Ammon's horn (tissue), 1 donor: Measurements from ENCODE around the gene NBPF1.
"Not testable (repeated sequence)": the region's sequence is repeated elsewhere in the genome, so short reads cannot be mapped to it uniquely, and the experiment has no call there.

Experiments
- DNase-seq: peaks from one replicate; pipeline ENCODE4 v3.0.0-alpha.2; 2016; ENCODE audit warnings: low spot score

The NBPF1 gene

DNA sequence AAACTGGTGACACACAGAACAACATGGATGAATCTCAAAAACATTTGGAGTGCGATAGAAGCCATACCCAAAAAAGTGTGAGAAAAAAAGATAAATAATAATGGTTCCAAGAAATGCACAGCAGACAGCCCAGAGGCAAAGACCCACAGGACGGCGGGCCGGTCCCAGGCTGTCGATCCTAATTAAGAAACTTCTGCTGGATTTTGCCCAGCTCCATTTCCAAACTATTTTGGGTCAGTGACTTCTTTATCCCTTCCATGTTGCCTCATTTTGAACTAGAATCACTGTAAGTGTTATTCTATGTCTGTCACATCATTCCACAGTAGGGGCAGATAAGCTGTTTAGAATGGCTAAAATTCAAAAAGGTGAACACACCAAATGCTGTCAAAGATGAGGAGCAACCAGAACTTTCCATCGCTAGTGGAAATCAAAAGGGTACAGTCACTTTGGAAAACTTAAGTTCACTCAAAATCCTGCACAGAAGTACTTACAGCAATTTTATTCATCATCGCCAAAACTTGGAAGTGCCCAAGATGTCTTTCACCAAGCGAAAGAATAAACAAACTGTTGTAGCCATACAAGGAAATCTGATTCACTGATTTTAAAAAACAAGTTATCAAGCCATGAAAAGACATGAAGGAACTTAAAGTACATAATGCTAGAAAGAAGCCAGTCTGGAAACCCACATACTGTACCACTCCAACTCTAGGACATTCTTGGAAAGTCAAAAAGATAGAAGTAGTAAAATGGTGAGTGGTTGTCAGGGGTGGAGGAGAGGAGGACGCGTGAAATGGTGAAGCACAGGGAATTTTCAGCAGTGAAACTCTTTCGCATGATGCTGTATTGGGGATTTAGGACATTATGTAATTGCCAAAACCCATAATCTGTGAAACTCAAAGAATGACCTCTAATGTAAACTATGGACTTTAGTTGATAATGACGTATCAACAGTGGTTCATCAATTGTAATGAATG, 7.5 kb downstream of the NBPF1 start:
- no peak for DNase-seq

- no peak for DNase-seq
Measured at GRCh38 chr1:16605213-16605525, 8.2 kb downstream of the NBPF1 start.

DNA sequence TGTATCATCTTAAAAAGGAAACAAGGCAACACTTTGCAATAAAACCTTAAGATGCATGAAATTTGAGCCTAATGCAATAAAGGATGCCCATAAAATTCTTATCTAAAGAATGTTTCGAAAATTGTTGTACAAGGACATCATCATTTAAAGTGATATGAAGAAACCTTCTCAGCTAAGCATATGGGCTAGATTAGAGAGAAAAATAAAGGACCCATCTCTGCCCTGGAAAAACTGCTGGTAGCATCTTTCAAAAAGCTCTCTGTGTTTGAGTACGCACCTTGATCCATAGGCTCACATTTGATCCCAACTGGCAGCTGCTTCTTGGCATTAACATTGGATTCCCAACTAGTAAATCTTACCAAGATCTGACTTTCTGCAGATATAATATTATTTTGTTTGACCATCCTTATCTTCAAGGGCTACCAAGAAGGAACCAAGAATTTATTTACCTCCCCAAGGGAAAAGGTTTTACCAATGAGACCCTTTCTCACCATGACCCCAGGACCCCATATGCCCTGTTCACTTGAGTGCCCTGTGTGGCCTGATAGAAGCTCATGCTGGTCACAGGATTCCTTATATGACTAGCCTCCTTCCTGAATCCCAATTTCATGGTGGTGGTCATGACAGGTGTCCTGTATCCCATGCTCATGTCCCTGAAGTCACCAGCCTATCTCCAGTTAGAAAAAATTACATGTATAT, 8.7 kb downstream of the NBPF1 start:
- DNase-seq = not testable (repeated sequence)

DNA sequence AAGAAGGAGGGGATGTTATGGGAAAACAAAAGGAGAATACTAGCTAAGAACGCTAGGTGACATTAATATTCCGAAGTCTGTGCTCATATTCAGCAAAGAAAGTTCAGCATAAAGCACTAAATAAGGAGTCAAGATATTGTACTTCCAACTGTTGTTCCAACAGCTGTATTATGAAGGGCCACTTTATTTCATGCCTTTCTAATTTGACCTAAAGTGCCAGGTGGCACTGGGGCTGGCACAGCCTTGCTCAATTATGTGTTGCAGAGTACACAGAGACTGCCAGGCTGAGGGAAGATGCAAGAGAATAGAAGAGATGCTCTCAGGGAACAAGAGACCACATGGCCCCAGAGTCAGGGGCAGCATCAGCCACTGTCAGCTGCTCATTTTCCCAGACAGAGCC, 9.7 kb downstream of the NBPF1 start:
- not testable (repeated sequence) for DNase-seq

DNA sequence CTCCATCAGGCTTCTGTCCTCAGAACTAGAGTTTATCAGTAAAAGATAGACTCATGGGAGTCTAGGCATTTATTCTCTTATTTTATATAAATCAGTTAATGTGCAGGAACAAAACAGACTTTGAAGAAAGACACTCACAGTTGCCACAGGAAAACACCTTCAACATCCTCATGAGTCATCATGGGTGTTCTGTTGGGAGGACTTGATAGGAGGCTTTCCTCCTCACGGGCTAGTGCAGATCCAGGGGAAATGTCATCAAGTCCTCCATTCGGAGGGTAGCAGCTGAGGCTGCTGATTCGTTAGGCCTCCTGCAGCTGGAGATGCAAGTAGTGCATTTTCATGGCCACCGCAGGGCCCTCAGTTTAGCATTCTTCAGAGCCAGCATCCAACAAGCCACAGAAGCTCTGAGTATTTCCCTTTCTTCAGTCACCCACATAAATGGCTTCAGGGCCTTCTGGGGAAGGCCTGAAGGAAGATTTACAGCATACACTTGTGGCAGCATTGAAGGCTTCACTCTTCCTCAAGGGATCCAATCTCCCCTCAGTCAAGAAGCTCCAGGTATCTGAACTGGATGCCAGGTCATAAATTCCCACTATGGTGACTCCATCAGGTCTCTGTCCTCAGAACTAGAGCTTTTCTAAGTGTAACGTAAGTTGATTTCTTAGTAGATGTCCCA, 10.9 kb downstream of the NBPF1 start:
- not testable (repeated sequence) for DNase-seq

GRCh38 chr1:16600855-16601786, 12.2 kb downstream of the NBPF1 start:
- not testable (repeated sequence) for DNase-seq

GRCh38 chr1:16599326-16599725, 14.0 kb downstream of the NBPF1 start:
- DNase-seq = not testable (repeated sequence)

DNA sequence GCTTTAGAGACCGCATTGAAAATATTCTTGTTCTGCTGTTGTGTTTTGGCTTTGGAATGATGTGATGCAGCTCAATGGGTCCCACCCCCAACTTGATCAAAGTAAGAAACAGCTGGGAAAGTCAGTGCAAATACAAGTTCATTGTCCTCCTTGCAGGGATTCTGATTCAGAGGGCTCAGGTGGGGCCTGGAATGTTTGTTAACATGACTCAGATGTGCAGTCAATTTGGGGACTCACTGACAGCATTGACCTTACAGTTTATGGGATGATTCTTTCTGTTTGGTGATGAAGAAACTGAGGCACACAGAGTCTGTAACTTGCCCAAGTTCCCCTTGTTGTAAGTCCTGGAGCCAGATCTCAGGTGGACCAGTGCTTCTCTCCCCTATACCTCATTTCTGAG, 18.1 kb downstream of the NBPF1 start:
- not testable (repeated sequence) for DNase-seq

- not testable (repeated sequence) for DNase-seq
Measured at GRCh38 chr1:16591845-16592244, 21.5 kb downstream of the NBPF1 start.

- DNase-seq = peak; percentile 1
Measured at GRCh38 chr1:16588081-16588480, 25.3 kb downstream of the NBPF1 start.

GRCh38 chr1:16587639-16588038, 25.7 kb downstream of the NBPF1 start:
- DNase-seq = not testable (repeated sequence)

- not testable (repeated sequence) for DNase-seq
Measured at GRCh38 chr1:16565324-16565723, 48.0 kb downstream of the NBPF1 start.

DNA sequence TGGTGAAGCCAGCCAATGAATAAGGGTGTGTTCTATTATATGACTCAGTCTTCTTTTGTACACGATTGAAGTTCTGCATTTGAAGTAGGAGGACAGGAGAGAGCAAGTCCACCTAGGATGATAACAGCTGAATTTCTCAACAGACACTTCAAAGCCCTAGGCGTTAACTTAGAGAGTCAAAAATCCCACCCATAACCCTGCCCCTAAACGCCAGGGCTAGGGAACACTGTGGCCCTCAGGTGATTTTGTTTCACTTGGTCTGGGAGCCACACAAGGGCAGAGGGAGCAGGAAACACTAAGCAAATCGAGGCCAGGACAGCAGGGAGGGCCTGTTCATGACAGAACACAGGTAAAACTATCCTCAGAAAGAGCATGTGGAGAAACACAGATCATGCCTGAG, 52.3 kb downstream of the NBPF1 start:
- not testable (repeated sequence) for DNase-seq

- DNase-seq = not testable (repeated sequence)
Measured at GRCh38 chr1:16560498-16560897, 52.9 kb downstream of the NBPF1 start.

DNA sequence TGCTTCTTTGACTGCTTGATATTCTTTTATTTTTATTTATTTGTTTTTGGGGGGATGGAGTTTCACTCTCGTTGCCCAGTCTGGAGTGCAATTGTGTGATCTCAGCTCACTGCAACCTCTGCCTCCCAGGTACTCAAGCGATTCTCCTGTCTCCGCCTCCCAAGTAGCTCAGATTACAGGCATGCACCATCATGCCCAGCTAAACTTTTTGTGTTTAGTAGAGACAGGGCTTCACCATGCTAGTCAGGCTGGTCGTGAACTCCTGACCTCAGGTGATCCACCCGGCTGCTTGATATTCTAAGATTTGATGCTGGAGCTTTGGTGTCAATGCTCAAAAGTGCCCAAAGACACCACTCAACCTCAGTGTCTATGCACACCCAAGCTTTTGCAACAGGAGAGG, 53.7 kb downstream of the NBPF1 start:
- DNase-seq = not testable (repeated sequence)

- not testable (repeated sequence) for DNase-seq
Measured at GRCh38 chr1:16557034-16557433, 56.3 kb downstream of the NBPF1 start.

DNA sequence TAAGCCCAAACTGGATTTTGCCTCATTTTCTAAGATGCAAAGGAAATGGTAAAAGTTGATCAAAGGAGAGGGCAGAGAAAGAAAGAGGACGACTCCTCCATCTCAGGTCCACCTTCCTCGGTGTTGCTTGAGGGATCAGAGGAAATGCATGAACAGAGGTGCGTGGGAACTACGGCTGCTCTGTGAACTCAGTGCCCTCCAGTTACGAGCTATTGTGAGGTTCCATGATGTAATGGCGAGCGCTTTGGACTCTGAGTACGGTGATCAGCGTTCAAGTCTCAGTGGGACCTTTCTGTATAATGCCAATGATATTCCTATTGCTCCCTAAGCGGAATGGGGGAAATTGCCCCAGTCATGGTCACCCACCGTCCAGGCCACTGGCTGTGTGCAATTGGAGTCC, 60.1 kb downstream of the NBPF1 start:
- DNase-seq = not testable (repeated sequence)

GRCh38 chr1:16550212-16550918, 63.0 kb downstream of the NBPF1 start:
- not testable (repeated sequence) for DNase-seq

- DNase-seq = not testable (repeated sequence)
Measured at GRCh38 chr1:16549545-16549944, 63.8 kb downstream of the NBPF1 start.

- DNase-seq = not testable (repeated sequence)
Measured at GRCh38 chr1:16547502-16548241, 65.7 kb downstream of the NBPF1 start.
